Inferior parietal cortex (tissue), 1 donor: ENCODE results near the gene DDI2.
"Not testable (repeated sequence)": the region's sequence is repeated elsewhere in the genome, so short reads cannot be mapped to it uniquely, and the experiment has no call there.

ENCODE experiments used
- DNase-seq: peaks from one replicate; pipeline ENCODE4 v3.0.0-alpha.2; 2016; ENCODE audit errors: extremely low spot score

Gene DDI2

DNA sequence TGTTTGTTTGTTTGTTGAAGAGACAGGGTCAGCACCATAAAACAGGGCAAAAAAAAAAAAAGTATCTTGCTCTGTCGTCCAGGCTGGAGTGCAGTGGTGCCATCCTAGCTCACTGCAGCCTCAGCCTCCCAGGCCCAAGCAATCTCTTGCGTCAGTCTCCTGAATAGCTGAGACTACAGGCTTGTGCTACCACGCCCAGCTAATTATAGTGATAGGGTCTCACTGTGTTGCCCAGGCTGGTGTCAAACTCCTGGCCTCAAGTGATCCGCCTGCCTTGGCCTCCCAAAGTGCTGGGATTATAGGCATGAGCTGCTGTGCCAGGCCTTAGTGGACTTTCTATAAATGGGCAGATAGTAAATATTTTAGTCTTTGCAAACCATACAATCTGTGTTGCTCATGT lies 19.2 kb downstream of the DDI2 start:
- no peak for DNase-seq

DNA sequence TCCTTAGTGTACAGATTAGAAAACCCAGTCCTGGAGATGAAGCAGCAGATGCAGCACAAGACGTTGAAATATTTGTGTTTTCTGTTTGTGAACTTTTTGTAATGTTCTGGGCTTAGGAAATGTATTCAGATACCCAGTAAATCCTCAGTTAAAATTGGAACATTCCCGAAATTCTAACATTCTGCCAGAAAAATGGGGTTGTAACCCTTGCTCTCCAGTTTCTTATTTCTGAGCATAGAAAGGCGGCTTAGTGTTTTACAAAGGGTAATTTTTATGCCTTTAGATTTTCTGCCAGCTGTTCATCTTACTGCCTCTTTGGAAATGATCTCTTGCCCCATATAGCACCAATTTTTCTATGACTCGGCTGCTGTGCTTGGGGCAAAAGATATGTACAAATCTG lies 20.6 kb downstream of the DDI2 start:
- no peak for DNase-seq

DNA sequence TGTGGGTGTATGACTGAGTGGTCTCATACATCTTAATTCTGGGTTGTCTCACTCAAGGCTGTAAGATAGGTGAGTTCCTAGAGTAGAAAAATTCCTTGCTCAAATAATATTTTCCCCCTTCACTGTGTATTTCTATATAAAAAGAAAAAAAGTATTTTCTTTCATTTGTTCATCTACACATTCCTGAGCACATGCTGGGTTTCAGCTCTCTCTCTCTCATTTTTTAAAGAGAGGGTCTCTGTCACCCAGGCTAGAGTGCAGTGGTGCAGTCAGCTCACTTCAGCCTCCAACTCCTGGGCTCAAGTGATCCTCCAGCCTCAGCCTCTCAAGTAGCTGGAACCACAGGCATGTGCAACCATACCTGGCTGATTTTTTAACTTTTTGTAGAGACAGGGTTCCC lies 22.0 kb downstream of the DDI2 start:
- no peak for DNase-seq

DNA sequence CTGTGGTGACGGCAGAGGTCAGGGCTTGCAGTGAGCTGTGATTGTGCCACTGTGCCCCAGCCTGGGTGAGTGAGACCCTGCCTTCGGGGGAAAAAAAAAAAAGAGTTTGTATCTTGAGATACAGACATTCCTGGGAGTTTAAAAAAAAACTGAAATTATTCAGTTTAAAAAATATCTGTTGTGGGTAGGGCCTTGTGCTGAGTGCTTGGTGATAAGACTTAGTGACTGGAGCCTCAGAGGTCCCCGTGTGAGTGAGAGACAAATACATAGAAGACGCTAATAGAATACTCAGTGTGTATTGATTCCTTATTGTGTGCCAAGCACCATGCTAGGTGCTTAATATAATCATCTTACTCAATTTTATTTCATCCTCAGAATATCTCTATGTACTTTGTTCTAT lies 22.7 kb downstream of the DDI2 start:
- DNase-seq, result no peak

DNA sequence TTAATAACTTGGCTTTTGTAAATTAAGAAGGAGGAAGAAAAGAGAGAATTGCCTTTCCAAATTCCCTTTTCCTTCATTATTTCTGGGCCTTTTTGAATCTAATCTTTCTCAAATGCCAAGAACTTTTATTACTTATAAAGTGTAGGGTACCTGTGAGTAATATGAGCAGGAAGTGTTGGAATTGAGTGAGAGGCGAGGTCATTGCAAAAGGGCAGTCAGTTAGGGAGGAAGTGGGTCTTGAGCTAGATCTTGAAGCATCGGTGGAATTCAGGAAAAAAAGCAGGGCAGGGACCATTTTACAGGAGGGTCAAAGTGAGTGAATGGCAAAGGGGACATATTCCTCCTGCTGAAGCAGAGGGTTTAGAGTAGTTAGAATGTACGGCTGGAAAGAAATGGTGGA lies 23.4 kb downstream of the DDI2 start:
- DNase-seq, result no peak

DNA sequence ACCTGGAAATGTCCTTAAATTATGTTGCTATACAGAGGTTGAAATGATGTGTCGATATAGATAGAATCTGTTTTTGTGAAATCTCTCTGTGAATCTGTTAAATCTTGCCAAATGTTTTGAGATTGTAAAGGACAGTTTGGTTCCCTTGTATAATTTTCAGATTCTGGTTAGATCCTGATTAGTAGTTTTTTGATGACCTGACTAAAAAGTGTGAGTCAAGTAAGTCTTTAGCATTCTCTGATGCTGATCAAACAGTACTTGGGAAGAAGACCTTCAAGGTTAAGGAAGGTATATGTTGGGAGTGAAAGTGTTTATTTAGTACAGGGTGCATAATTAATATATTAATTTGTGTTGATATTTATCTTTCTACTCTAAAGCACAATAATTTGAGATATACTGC lies 32.7 kb downstream of the DDI2 start:
- DNase-seq, result no peak

DNA sequence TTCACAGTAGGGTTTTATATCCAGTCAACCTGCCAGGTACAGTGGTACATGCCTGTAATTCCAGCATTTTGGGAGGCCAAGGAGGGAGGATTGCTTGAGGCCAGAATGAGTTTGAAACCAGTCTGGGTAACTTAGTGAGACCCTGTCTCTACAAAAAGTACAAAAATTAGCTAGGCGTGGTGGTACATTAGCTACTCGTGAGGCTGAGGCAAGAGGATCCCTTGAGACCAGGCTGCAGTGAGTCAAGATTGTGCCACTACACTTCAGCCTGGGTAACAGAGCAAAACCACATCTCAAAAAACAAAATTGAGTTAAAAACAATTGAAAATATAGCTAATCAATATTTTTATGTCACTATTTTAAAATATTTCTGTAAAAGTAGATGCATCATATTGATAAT lies 33.2 kb downstream of the DDI2 start:
- DNase-seq, result no peak

DNA sequence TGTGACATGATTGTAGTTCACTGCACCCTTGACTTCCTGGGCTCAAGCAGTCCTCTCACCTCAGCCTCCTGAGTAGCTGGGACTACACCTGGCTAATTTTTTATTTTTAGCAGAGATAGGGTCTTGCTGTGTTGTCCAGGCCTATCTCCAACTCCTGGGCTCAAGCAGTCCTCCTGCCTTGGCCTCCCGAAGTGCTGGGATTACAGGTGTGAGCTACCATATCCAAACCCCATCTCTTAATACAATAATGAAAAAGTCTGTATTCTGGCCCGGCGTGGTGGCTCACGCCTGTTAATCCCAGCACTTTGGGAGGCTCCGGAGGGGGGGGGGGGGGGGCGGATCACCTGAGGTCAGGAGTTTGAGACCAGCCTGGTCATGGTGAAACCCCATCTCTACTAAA lies 34.9 kb downstream of the DDI2 start:
- DNase-seq, result not testable (repeated sequence)

DNA sequence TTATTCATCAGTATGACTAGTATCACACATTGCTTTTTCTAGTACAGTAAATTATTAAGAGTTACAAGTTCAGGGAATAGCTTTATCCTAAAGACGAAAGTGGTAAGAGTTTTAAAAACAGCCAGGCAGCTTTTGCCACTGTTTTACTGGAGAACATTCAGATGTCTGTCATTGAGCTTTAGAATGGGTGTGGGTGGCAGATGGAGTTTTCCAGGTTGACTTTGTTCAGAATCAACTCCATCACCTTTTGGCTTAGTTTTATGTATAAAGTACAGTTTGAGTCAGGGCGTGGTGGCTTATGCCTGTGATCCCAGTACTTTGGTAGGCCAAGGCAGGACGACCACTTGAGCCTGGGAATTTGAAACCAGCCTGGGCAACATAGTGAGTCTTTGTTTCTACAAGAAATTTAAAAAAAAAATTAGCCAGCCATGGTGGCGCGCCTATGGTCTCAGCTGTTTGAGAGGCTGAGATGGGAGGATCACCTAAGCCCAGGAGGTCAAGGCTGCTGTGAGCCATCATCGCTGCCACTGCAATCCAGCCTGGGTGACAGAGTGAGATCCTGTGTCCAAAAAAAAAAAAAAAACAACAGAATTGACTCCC lies 36.9 kb downstream of the DDI2 start:
- no peak for DNase-seq

DNA sequence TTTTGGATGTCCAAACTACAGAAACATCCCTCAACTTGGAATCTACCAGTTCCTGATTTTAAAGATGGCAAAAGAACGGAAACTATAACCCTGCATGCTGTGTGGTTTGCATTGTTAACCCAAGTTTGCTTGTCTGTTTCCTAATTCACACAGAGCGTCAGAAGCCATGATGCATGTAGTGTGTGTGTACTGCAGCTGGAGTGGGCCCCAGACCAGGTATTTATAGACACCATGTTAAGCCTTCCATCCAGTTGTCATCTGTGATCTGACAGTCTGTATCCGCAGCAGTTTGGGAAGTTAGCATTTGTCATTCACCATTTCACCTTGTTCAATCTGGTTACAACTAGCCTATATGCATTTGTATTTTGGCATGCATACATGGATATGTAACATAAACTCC lies 39.2 kb downstream of the DDI2 start:
- DNase-seq, result no peak

DNA sequence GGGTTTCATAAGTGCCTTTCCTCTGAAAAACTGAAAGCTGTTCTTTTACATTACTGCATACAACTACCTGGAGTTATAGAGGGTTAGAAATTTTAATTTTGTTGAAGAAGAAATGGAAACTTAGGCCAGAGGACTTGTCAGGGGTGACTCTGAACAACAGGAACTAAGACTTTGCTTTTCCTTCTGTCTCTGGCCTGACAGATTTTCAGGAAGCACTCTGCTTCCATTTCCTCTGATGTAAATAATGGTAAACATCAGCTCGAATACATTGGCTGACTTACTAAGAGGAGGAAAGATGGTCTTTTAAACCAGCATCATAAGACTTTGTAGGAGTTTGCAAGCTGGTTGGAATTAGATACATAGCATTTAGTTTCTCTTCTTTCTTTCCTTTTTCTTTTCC lies 39.8 kb downstream of the DDI2 start:
- DNase-seq, result no peak

DNA sequence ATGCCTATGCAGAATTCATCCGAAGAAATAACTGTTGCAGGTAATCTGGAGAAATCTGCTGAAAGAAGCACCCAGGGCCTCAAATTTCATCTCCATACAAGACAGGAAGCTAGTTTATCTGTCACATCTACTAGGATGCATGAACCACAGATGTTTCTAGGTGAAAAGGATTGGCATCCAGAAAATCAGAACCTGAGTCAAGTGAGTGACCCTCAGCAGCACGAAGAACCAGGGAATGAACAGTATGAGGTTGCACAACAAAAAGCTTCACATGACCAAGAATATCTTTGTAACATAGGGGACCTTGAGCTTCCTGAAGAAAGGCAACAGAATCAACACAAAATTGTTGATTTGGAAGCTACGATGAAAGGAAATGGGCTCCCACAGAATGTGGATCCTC lies 42.9 kb downstream of the DDI2 start:
- no peak for DNase-seq

DNA sequence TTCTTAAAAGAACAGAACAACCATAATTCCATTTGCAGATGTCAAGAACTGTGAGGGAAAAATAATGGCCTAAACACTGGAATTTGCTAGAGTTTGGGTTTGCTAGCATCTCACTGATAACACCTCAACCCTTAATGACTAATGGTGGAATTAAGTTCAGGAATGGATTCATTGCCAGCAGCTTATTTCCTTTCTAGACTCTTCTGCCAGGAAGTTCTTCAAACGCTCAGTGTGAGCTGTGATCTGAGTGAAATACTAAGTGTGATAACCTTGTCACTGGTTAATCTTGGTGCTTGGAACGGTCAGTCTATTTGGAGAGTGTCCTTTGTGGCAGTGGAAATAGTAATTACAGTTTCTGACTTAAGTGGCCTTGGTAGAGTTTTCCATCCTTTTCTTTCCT lies 45.2 kb downstream of the DDI2 start:
- no peak for DNase-seq

DNA sequence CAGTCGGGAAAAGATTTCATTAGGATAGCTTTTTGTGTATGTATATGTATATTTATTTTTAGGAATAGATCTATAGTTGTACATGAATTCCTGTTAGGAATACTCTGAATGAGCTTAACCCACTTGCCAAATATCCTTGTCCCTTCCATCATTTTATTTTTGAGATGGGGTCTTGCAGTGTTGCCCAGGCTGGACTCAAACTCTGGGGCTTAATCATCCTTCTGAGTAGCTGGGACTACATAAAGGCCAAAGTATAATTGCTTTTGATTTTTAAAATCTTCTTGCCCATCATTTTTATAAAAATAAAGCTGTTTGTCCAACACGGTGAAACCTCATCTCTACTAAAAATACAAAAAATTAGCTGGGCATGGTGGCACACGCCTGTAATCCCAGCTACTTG lies 46.7 kb downstream of the DDI2 start:
- DNase-seq, result no peak

DNA sequence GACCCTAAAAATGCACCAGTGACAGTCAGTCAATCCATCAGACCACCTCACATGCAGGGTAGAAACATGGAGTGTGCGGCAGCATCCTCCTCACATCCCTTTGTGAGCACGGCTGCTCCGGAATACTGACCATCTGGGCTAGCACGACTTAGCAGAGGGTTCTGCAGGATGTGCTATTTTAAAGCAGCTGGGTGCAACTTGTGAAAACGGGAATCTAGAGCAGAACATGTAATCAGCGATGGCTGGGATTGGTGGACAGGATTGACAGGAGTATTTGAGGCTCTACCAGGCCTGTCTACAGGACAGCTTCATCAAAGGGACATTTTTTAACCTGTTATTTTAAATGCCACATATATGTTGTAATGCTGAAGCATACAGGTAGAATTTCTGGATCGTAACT lies 50.1 kb downstream of the DDI2 start:
- DNase-seq, result peak; percentile 45

DNA sequence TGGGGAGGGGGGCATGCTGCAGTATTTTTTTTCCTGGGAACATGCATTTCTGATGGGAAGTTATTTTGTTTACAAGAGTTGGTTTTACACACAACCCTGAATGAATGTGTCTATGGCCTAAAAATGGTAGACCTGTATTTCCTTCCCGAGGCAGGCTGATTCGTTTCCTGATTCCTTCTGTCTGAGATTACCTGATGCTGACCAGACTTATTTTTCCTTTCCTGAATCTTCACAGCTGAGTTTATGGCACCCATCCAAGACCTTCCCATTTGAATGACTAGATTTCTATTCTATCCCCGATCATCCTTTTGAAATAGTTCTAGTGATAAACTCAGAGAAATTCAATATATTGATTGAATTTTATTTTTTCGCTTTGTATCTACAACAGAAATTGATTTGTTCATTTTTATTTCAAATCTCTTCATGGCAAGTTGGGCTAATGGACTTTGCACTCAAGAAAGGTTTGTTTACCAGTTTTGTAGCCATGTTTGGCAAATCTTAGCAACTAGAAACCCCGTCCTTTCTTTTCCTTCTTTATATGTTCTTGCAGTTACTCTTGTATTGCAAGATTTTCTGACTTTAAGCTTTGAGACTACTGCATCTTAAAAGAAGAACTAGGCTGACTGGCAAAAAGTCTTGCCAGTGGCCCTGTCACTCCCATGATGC lies 51.0 kb downstream of the DDI2 start:
- no peak for DNase-seq

DNA sequence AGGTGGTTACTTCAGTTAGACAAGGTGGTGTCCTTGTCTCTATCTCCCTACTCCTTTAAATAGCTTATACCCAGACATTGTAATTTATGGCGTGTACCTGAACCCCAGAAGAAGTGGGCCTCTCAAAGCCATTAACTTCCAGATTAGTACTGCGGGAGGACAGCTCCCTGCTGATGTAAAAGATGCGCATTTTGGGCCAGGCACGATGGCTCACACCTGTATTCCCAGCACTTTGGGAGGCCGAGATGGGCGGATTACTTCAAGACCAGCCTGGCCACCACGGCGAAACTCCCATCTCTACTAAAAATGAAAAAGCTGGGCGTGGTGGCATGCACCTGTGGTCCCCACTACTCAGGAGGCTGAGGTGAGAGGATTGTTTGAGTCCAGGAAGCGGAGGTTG lies 51.8 kb downstream of the DDI2 start:
- no peak for DNase-seq

DNA sequence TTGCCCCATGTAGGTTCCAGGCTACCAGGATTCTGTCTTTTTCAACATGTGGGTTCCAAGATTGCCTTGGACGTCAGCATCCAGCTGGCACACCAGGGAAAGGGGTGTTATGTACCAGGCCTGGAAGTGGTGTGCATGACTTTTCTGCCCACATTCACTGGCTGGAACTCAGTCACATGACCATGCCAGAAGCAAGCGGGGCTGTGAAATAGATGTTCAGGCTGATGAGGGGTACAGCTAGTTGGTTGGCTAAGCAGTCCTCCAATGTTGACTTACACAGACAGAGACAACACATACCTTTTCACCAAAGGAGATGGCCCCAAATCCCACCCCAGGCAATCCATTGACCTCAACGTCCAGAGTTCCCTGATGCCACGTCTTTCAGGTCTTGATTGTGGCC lies 52.6 kb downstream of the DDI2 start:
- no peak for DNase-seq

DNA sequence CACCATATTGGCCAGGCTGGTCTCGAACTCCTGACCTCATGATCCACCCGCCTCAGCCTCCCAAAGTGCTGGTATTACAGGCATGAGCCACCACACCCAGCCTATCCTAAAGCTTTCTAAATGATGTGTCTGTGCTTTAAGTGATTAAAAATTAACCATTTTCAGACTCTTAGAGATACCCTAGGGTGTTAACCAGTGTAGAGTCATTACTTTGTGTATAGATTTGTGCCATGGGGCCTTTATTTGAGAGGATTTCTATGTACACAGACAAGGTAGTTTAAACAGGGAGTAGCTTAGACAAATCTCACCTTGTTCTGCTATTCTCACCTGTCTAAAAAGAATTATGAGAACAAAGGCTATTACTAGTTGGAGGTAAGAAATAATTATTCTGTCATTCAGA lies 54.2 kb downstream of the DDI2 start:
- no peak for DNase-seq

DNA sequence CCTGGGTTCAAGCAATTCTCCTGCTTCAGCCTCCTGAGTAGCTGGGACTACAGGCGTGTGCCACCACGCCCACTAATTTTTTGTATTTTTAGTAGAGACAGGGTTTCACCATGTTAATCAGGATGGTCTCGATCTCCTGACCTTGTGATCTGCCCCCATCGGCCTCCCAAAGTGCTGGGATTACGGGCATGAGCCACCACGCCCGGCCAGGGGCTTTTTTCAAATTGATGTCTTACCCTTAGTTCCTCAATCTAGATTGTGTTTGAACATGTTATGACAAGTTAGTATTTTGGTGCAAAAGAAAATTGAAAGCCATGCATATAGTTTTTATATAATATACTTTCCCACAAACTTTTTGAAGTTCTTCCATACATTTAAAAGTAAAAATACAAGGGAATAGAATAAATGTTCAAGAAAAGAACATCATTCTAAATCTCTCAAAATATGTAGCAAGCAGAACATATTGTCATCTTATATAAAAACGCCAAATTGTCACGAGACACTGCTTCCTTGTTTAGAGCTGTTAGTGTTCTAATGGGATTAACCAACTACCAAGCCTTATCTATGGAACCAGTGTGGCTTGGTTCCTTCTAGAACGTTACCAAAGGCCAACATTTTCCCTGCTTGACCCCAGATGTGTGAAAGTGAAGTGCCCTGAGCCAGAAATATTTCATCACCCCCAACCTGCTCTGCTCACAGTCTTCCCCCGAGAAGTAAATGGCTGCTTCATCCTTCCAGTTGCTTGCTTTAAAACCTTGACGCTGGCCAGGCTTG lies 57.3 kb downstream of the DDI2 start:
- DNase-seq, result no peak

DNA sequence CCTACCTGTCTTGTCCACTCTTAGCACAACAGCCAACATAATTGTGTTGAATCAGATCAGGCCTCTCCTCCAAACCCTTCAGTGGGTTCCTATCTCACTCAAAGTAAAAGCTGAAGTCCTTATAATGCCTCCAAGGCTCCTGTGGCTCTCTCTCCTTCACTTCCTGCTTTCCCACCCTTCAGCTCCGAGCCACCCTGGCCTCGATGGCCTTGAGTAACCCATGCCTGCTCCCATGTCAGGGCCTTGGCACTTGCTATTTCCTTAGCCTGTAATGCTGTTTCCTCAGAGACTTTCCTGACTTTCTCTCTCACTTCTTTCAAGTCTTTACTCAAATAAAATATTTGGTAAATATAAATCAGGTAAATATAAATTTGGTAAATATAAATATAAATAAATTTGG lies 58.8 kb downstream of the DDI2 start:
- no peak for DNase-seq

DNA sequence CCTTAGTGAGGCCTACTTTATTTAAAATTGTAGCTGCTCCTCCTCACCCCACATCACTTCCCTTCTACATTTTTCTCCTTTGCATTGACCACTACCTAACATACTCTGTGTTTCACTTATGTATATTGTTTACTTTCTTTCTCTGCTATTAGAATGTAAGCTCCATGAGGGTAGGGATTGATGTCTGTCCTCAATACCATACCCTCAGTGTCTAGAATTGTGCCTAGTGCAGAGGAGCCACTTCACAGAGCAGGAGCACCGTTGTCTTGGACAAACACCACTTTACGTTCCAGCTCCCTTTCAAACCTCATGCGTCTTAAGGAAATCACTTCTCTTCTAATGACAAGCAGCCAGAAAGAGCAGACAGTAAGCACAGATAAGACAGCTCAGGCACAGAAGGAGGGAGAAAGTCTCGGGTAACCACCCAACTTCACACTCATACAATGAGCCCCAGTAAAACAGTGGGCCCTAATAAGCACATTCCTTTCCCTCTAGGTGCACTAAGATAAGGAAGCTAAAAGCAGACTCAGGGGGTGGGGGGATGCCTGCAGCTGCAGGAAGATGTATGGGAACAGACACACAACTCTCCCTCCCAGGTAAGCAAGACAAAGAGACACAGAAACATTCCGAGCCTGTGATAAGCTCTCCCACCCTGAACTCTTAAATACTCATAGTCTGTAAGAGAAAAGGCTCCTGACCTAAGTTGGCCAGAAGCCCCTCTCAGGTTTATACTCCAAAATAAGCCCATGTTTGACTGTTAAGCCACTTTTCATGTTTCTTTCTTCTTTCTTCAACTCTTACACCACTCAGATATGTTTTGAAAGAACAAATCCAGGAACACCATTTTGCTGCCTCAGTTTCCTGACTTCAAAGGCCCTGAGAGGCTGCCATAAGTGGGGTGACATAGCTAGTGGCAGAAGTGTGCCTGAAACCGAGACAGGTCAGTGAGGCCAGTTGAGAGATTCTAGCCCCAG lies 59.7 kb downstream of the DDI2 start:
- DNase-seq, result no peak
